ENCODE measurements around the gene SMPD1. TPM values are rescaled to one million over a fixed set of nuclear protein-coding genes. Genes with fewer than 3 reads are reported as not detected.

SMPD1 gene
- total RNA-seq, 1 experiment from 2014 or later: 13.0 TPM

DNA sequence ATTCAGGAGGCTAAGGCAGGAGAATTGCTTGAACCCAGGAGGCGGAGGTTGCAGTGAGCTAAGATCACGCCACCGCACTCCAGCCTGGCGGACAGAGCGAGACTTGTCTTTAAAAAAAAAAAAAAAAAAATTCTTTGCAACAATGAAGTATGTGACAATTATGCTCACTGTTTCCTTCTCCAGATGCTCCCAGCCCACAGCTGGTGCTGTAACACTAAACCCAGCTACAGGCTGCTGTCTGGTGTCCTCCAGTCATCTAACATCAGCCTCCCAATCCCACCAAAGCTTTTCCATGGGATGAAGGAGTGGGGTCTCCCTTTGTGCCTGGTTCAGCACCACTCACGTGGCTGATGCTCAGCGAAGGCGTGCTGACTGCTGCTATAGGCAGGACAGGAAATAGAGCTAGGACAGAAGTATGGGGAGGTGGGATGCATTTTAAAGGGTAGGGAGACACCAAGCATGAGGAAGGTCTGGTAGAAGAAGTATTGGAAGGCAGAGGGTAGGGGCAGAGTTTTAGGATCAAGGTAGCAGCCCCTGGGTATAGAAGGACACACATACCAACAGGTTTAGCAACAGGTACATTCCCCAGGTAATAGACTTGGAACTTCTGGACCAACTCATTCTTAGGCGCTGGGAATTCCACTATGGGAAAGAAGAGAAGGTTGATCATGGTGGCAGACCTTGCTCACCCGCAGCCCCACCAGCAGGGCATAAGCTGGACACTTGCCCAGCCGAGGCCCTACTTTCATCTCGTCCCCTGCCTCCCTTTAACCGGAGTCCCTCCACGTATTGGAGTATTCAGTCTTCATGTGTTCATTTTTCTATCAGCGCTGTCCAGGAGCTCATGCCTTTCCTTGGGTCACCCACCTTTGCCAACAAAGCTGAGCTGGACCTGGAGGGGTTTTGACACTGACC is 10.4 kb downstream of the SMPD1 start:
- Histone ChIP-seq H3K4me1 (no peaks in the 10 kb centered on the region), H3K4me3 (no peak overlapping the region), H3K9me3 (replicated peaks) (no peaks in the 10 kb centered on the region), H3K27ac (no peak overlapping the region), H3K36me3 (no peaks in the 10 kb centered on the region), H3K27me3 (no peaks in the 10 kb centered on the region)
- no peak for DNase-seq

DNA sequence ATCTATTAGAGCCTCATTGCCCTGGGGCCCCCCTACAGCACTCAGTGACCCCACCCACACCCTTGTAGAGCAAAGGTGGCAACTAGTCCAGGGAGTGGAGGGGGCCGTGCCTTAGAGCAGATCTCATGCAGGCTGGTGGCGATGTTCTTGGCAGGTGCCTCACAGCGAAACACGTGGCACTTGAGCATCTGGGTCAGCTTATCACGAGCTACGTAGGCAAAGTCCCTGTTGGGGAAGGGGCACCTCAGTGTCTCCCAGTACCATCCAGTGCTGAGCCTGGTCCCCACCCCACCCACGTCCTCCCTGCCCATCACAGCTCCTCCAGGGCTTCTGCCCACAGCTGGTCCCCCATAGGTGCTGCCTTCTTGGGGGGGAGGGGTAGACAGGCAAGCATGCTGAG is 11.2 kb downstream of the SMPD1 start:
- Histone ChIP-seq H3K9me3 (replicated peaks) (no peaks in the 10 kb centered on the region), H3K27me3 (no peaks in the 10 kb centered on the region), H3K27ac (no peak overlapping the region), H3K4me3 (no peak overlapping the region), H3K36me3 (no peaks in the 10 kb centered on the region), H3K4me1 (no peaks in the 10 kb centered on the region)
- DNase-seq: no peak

DNA sequence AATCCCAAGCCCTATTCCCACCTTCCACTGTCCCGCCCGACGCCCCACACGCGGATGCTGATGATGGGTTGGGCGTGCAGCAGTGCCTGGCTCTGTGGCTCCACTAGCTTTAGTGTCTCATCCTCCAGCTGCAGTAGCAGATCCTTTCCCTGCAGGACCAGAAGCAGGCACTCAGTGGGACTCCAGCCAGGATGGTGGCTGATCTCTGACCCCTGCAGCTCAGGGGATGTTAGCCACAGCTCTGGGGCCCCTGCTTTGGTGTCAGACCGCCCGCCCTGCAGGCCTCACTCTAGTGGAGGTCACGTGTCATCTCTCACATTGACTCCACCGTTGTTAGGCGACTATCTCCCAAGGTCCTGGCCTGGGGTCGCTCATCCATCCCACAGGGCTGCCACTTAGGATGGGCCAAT is 11.8 kb downstream of the SMPD1 start:
- Histone ChIP-seq H3K4me1 (no peaks in the 10 kb centered on the region), H3K36me3 (no peaks in the 10 kb centered on the region), H3K4me3 (no peak overlapping the region), H3K27me3 (no peaks in the 10 kb centered on the region), H3K27ac (no peak overlapping the region), H3K9me3 (replicated peaks) (no peaks in the 10 kb centered on the region)
- DNase-seq: no peak

DNA sequence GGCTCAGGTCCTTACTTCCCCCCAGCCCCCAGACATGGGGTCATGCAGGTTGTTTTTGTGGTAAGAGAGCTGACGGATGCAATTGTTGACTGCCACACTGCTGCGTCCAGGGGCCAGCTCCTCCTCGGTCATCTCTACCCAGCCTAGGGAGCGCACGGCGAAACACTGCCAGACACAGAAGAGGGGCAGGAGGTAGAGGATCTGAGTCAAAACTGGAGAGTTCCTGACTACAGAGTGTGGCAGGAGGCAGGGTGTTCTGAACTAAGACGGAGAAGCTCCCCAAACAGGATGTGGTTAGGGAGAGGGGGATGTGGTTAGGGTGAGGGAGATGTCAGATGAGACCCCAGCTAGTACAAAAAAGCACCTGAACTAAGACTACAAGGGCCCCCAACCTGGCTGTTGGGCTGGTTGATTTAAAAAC is 12.3 kb downstream of the SMPD1 start:
- H3K27me3 ChIP-seq: no peaks in the 10 kb centered on the region
- no peaks in the 10 kb centered on the region for H3K36me3 ChIP-seq
- no peaks in the 10 kb centered on the region for H3K9me3 ChIP-seq (replicated peaks)
- H3K4me3 ChIP-seq: no peak overlapping the region
- DNase-seq: no peak
- H3K4me1 ChIP-seq: no peaks in the 10 kb centered on the region
- no peak overlapping the region for H3K27ac ChIP-seq

DNA sequence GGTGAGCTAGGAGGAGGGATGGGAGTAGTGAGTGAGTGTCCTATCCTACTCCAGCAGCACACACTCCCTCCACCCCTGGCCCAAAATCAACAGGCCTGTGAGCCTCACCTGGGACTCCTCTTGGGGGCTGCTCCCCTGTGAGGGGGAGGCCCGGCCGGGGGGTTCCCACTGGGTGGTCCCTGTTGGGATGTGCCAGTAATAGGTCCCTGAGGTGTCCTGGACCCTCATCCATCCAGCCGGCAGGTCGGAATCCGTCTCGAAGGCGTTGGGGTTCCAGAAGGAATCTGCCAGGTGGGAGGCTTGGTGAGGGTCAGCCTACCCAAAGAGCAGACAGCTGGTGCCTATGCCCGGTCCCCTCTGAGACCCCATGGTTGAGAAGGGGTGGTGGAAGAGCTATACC is 13.3 kb downstream of the SMPD1 start:
- H3K27me3 ChIP-seq: no peaks in the 10 kb centered on the region
- no peak overlapping the region for H3K4me3 ChIP-seq
- DNase-seq: no peak
- H3K27ac ChIP-seq: no peak overlapping the region
- no peaks in the 10 kb centered on the region for H3K36me3 ChIP-seq
- no peaks in the 10 kb centered on the region for H3K4me1 ChIP-seq
- no peaks in the 10 kb centered on the region for H3K9me3 ChIP-seq (replicated peaks)

DNA sequence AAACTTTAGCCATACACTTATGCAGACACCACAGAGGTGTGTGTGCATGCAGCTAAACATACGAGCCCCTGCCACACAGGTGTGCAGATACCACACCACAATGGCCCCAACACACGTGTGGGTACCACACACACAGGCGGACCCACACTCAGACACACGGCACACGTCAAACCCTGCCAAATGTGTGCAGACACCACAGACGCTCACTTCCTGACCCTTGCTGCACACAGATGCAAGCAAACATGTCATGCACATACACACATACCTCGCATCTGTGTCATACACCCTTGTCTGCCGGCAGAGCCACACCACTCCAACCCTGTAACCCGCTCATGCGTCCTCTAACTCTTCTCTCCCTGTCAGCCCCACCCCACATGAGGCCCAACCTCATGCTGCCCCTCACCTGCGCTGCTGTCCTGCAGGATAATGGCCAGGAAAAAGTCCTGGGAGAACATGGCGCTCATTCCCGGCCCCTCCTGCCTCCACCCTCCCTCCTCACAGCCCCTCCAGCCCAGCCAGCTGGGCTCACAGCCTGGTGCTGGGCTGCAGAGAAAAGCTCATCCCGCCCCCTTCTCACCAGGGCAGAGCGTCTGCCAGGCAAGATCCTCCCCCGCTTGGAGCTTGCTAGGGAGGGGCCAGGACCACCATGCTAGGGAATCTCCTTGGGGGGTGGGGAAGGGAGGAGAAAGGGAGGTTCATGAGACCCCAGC is 14.2 kb downstream of the SMPD1 start:
- H3K4me1 ChIP-seq: no peaks in the 10 kb centered on the region
- H3K36me3 ChIP-seq: no peaks in the 10 kb centered on the region
- H3K9me3 ChIP-seq (replicated peaks): no peaks in the 10 kb centered on the region
- DNase-seq: no peak
- H3K4me3 ChIP-seq: no peak overlapping the region
- H3K27me3 ChIP-seq: no peaks in the 10 kb centered on the region
- no peak overlapping the region for H3K27ac ChIP-seq

DNA sequence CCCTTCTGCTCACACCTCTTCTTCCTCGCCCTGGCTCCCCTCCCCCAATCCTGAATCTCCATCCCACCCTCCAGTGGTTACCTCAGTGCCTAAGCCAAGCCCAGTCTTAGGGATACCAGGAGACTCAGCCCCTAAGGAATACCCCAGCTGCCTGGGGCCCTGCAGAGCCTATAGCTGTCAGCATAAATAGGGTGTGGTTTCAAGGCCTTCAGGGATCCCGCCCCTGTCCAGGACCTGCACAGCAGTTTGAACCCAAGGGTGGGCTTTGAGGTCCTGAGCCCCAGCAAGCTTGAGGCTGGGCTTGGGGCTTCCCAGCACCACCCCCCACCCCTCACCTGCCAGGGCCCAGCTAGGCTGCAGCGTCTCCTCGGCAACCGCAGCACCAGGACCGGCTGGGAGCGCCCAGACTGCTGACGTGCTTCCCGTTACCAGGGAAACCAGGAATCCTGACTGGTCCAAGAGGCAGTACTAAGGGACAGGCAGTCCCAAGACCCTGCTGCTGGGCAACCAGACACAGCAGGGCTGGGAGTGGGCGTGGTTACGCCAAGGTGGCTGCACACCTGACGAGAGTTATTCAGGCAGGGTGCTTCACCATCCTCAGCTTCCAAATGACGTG is 14.9 kb downstream of the SMPD1 start:
- Histone ChIP-seq H3K36me3 (no peaks in the 10 kb centered on the region), H3K27me3 (no peaks in the 10 kb centered on the region), H3K27ac (no peak overlapping the region), H3K4me3 (no peak overlapping the region), H3K9me3 (replicated peaks) (no peaks in the 10 kb centered on the region), H3K4me1 (no peaks in the 10 kb centered on the region)
- no peak for DNase-seq

DNA sequence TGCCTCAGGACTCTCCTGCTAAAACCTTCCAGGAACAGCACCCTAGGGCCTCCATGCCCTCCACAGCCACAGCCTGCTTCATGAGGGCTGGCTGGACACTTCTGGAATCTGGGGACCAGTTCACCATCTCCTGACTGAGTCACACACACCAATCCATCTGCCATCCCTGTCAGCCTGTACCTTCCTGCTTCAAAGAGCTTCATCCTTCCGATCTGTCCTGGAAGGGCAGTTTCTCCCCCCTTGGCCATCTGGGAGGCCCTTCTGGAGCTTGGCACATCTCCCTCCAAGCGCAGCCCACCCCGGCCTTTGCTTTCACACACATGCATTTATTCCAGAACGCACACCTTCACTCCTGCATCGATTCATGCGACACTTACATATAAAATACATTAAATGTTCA is 15.6 kb downstream of the SMPD1 start:
- Histone ChIP-seq H3K4me1 (no peaks in the 10 kb centered on the region), H3K36me3 (no peaks in the 10 kb centered on the region), H3K27ac (no peak overlapping the region), H3K9me3 (replicated peaks) (no peaks in the 10 kb centered on the region), H3K27me3 (no peaks in the 10 kb centered on the region), H3K4me3 (no peak overlapping the region)
- no peak for DNase-seq

DNA sequence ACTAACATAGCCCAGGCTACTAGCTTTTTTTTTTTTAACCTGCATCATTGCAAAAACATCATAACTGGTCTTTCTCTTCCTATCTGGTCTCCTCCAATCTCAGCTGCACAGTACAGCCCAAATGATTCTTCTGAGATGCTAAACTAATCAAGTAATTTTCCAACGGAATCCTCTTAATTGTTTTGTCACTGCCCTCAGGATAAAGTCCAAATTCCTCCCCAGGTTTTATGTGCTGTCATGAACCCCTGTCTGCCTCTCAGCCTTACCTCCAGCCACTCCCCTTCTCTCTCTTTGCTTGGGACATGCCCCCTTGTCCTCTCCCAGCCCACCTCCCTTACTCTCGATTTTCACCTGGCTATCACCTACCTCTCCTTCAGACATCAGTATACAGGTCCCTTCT is 16.1 kb downstream of the SMPD1 start:
- Histone ChIP-seq H3K9me3 (replicated peaks) (no peaks in the 10 kb centered on the region), H3K4me3 (no peak overlapping the region), H3K27ac (no peak overlapping the region), H3K27me3 (no peaks in the 10 kb centered on the region), H3K36me3 (no peaks in the 10 kb centered on the region), H3K4me1 (no peaks in the 10 kb centered on the region)
- no peak for DNase-seq

DNA sequence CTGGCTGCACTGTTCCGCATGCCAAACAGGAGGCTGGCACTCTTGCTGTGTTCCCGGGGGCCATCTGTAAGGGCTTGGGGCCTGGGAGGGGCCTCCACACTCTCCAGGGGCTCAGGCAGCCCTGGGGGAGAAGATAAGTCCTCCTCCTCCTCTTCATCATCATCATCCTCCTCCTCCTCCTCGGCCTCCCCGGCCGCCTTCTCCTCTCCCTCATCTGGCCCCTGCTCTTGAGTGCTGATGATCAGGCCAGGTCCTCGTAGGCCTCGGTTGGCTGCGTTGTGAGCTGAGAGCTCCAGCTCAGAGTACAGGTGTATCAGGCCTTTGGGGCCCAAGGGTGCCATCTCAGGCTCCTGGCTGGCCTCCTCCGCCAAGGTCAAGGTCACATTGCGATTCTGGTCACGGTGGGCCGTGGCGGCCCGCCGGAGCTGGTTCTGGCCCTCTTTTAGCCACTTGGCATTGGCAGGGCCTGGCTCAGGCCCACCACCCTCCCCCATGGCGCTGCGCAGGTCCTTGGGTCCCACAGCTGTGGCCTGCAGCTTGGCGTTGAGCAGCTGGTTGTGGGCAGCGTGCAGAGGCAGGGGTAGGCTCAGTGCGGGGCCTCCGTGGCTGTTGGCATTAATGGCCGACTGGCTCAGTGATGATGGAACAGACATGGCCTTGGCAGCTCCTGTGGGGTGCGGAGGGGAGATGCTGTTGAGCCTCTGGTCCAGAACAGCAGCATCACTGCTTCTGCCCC is 20.6 kb downstream of the SMPD1 start:
- Histone ChIP-seq H3K27me3 (no peaks in the 10 kb centered on the region), H3K9me3 (replicated peaks) (no peaks in the 10 kb centered on the region), H3K4me3 (no peak overlapping the region), H3K4me1 (no peaks in the 10 kb centered on the region), H3K27ac (no peak overlapping the region), H3K36me3 (no peaks in the 10 kb centered on the region)
- no peak for DNase-seq

DNA sequence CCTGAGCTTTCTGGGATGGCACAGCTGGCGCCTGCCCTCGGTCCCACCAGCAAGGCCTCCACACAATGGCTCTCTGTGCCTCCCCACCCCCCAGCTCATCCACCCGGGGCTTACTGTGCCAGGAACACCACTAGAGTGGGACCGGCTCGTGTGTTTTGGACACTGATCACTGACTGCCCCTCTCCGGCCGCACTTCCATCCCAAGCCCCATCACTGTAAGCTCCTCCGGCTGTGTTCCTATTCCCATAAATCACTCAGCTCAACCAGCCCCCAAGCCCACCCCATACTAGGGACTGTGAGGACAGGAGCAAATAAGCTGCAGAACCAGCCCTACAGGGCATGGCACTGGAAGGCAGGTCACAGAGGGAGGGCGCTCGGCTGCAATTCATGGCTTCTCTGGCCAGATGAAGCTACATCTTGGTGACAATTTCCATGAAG is 21.3 kb downstream of the SMPD1 start:
- no peak for DNase-seq
- no peak overlapping the region for H3K4me3 ChIP-seq
- no peak overlapping the region for H3K27ac ChIP-seq

DNA sequence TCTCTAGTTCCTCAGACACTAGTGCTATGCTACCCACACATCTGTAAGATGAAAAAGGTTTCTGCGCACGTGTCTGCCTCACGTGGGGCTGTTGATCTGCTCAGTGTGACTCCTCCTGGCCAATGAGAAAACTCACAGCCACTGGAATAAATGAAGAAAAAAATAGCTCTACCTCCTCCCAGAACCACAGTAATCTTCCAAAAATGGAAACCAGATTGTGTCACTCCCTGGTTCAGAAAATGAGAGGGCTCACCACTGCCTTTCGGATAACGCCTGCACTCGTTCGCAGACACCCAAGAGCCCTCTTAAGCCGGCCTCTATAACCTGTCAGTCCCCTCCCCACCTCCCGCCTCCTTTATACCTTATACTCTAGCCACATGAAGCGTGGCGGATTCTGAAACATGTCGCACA is 23.5 kb downstream of the SMPD1 start:
- no peak overlapping the region for H3K27ac ChIP-seq
- no peaks in the 10 kb centered on the region for H3K9me3 ChIP-seq (replicated peaks)
- no peaks in the 10 kb centered on the region for H3K36me3 ChIP-seq
- no peaks in the 10 kb centered on the region for H3K4me1 ChIP-seq
- H3K4me3 ChIP-seq: no peak overlapping the region
- DNase-seq: no peak
- H3K27me3 ChIP-seq: no peaks in the 10 kb centered on the region

More for the DNA sequence above, 21.3 kb downstream of the SMPD1 start:
- Histone ChIP-seq H3K9me3 (replicated peaks) (no peaks in the 10 kb centered on the region), H3K4me1 (no peaks in the 10 kb centered on the region), H3K36me3 (no peaks in the 10 kb centered on the region), H3K27me3 (no peaks in the 10 kb centered on the region)

DNA sequence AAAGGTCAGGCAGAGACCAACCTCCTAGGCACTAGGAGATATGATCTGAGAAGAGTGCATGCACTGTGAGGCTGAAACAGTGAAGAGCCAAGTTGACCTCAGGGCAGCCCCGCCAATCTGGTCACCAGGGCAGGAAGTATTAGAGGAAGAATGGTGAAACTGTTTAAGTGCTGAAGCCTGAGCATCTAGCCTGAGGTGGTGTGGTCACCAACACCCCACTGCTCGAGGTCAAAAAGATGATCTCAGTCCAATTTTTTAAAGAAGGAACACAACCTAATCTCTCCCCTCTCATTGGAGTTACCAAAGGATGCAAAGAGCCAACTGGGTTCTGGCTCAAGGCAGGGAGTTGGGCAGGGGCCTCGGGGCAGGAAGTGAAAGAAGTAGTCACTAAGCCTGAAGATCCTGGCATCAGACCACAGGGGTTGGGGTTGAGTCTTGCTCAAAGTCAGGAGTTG is 24.6 kb downstream of the SMPD1 start:
- no peaks in the 10 kb centered on the region for H3K27me3 ChIP-seq
- no peak for DNase-seq
- H3K36me3 ChIP-seq: no peaks in the 10 kb centered on the region
- no peak overlapping the region for H3K27ac ChIP-seq
- H3K4me3 ChIP-seq: no peak overlapping the region
- no peaks in the 10 kb centered on the region for H3K9me3 ChIP-seq (replicated peaks)
- peaks cover 3% of the 10 kb centered on the region; the same call in 1 of the 2 replicates for H3K4me1 ChIP-seq

DNA sequence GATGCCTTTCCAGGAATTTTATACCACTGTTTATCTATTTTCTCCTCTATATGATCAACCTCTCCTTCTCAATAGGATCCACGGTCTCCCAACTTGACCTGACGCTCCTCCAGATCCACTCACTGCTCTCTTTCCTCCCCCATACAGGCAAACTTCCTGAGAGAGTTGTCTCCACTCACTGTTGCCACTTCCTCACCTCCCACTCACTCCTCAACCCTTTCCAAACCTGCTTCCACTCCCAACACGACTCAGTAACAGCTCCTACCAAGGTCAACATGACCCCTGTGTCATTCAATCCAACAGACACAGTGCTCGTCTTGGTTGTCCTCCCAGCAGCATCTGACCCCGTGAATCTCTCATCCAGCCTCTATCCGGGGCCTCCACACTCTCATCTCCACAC is 25.5 kb downstream of the SMPD1 start:
- H3K4me3 ChIP-seq: no peak overlapping the region
- H3K27ac ChIP-seq: no peak overlapping the region
- no peaks in the 10 kb centered on the region for H3K27me3 ChIP-seq

More for the DNA sequence above, 25.5 kb downstream of the SMPD1 start:
- DNase-seq: no peak
- Histone ChIP-seq H3K4me1 (peaks cover 3% of the 10 kb centered on the region; the same call in 1 of the 2 replicates), H3K9me3 (replicated peaks) (no peaks in the 10 kb centered on the region), H3K36me3 (no peaks in the 10 kb centered on the region)
